Measurements from ENCODE around the gene SCN4A. TPM values are rescaled to one million over a fixed set of nuclear protein-coding genes. Genes with fewer than 3 reads are reported as not detected.

SCN4A gene
- polyA plus RNA-seq, 4 donors: 0.38 to 0.46 TPM; not detected in 2

DNA sequence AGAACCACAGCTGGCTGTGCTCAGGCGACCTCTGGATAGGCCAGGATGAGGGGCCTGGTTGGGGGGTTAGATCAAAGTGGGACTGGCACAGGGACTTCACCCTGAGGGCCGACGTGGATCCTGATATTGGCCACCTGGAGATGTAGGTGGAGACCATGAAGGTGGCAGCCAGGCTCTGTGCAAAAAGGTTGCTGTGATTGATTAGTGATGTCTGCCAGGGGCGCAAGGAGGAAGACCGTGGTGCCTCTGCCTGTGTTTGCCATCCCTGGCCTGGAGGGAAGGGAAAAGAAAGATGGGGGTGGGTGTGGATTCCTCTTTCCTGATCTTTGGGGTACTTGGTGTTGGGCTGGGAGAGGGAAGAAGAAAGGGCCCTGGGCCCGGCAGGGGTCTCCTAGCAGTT is 529 bp upstream of the SCN4A start:
- 77 to 91% (median 81%) methylated on average over 6 of the region's 6 CpGs for WGBS, 3 donors
- peaks cover 0 to 7% (median 2%) of the 10 kb centered on the region in 3 donors for H3K27me3 ChIP-seq (ENCODE audit: control insufficient read depth in 3 of 3, insufficient read depth in 3 of 3, low read length in 3 of 3)
- H3K36me3 ChIP-seq (ENCODE audit: control insufficient read depth in 3 of 3, insufficient read depth in 2 of 3, low read depth in 1 of 3, low read length in 3 of 3): no peaks in the 10 kb centered on the region
- H3K27ac ChIP-seq (ENCODE audit: low read depth in 1 of 3, low read length in 2 of 3): no peak overlapping the region
- DNase-seq (no peak), FAIRE-seq (no peak)
- no peaks in the 10 kb centered on the region for H3K9me3 ChIP-seq (ENCODE audit: control insufficient read depth in 2 of 2, insufficient read depth in 1 of 2, low read depth in 1 of 2, low read length in 1 of 2)
- H3K4me3 ChIP-seq (ENCODE audit: low read depth in 1 of 3, low read length in 3 of 3): no peak overlapping the region
- H3K4me1 ChIP-seq (ENCODE audit: control insufficient read depth in 3 of 3, insufficient read depth in 2 of 3, low read depth in 1 of 3, low read length in 2 of 3): no peaks in the 10 kb centered on the region

DNA sequence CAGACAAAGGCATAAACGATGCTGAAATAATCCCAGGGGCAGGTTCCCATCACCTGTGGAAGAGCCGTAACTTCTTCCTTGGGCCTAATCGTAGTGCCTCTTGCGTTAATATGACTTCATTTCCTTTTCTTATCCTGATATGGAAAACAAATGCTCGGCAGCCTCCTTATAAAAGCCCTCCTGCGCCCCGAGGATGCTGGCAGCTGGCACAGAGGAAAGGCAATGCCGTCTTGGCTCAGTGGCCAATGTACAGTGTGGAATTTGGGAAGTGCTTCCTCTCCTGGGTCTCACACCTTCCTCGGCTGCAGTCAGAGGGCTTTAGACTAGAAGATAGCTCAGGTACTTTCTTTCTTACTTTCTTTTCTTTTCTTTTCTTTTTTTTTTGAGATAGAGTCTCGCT is 3.4 kb downstream of the SCN4A start:
- FAIRE-seq (no peak), DNase-seq (no peak)
- Histone ChIP-seq H3K9me3 (ENCODE audit: control insufficient read depth in 2 of 2, insufficient read depth in 1 of 2, low read depth in 1 of 2, low read length in 1 of 2) (no peaks in the 10 kb centered on the region), H3K27me3 (ENCODE audit: control insufficient read depth in 3 of 3, insufficient read depth in 3 of 3, low read length in 3 of 3) (peaks cover 0 to 3% (median 0%) of the 10 kb centered on the region in 3 donors), H3K36me3 (ENCODE audit: control insufficient read depth in 3 of 3, insufficient read depth in 2 of 3, low read depth in 1 of 3, low read length in 3 of 3) (no peaks in the 10 kb centered on the region), H3K4me3 (ENCODE audit: low read depth in 1 of 3, low read length in 3 of 3) (no peak overlapping the region), H3K4me1 (ENCODE audit: control insufficient read depth in 3 of 3, insufficient read depth in 2 of 3, low read depth in 1 of 3, low read length in 2 of 3) (no peaks in the 10 kb centered on the region), H3K27ac (ENCODE audit: low read depth in 1 of 3, low read length in 2 of 3) (no peak overlapping the region)
- 68 to 82% (median 80%) methylated on average over 10 of the region's 10 CpGs for WGBS, 3 donors

- no peaks in the 10 kb centered on the region for H3K36me3 ChIP-seq (ENCODE audit: control insufficient read depth in 3 of 3, insufficient read depth in 2 of 3, low read depth in 1 of 3, low read length in 3 of 3)
- no peak for DNase-seq
- no peak overlapping the region for H3K4me3 ChIP-seq (ENCODE audit: low read depth in 1 of 3, low read length in 3 of 3)
- no peak for FAIRE-seq
- H3K9me3 ChIP-seq (ENCODE audit: control insufficient read depth in 2 of 2, insufficient read depth in 1 of 2, low read depth in 1 of 2, low read length in 1 of 2): no peaks in the 10 kb centered on the region
- WGBS, 3 donors: 82 to 88% (median 86%) methylated on average over 19 of the region's 19 CpGs
- H3K27ac ChIP-seq (ENCODE audit: low read depth in 1 of 3, low read length in 2 of 3): no peak overlapping the region
- peaks cover 0 to 3% (median 0%) of the 10 kb centered on the region in 3 donors for H3K27me3 ChIP-seq (ENCODE audit: control insufficient read depth in 3 of 3, insufficient read depth in 3 of 3, low read length in 3 of 3)
- no peaks in the 10 kb centered on the region for H3K4me1 ChIP-seq (ENCODE audit: control insufficient read depth in 3 of 3, insufficient read depth in 2 of 3, low read depth in 1 of 3, low read length in 2 of 3)
These were observed 4.8 kb downstream of the SCN4A start for GRCh38 chr17:63967953-63968352.

GRCh38 chr17:63966646-63967264 is 6.0 kb downstream of the SCN4A start:
- H3K4me1 ChIP-seq (ENCODE audit: control insufficient read depth in 3 of 3, insufficient read depth in 2 of 3, low read depth in 1 of 3, low read length in 2 of 3): no peaks in the 10 kb centered on the region
- FAIRE-seq: no peak
- H3K36me3 ChIP-seq (ENCODE audit: control insufficient read depth in 3 of 3, insufficient read depth in 2 of 3, low read depth in 1 of 3, low read length in 3 of 3): no peaks in the 10 kb centered on the region
- WGBS, 3 donors: 65 to 76% (median 66%) methylated on average over 11 of the region's 11 CpGs
- H3K27ac ChIP-seq (ENCODE audit: low read depth in 1 of 3, low read length in 2 of 3): no peak overlapping the region
- DNase-seq: no peak
- no peak overlapping the region for H3K4me3 ChIP-seq (ENCODE audit: low read depth in 1 of 3, low read length in 3 of 3)
- H3K27me3 ChIP-seq (ENCODE audit: control insufficient read depth in 3 of 3, insufficient read depth in 3 of 3, low read length in 3 of 3): peaks cover 0 to 5% (median 0%) of the 10 kb centered on the region in 3 donors
- H3K9me3 ChIP-seq (ENCODE audit: control insufficient read depth in 2 of 2, insufficient read depth in 1 of 2, low read depth in 1 of 2, low read length in 1 of 2): no peaks in the 10 kb centered on the region

DNA sequence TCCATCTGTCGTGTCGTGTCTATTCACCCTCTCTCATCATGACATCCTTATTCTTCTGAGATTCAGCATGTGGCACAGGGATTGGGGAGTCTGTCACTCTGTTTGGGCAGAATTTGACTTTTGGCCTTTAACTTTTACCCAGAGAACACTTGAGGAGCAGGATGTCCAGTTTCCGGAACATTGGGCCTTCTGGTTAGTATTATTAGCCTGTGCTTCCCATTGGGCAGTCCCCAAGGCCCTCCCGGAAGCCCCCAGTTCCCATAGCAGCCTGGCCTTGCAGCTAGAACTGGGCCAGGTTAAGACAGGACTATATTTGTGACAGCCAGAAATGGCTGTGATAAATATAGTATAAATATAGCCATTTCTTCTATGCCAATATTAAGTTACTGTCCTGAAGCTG is 9.6 kb downstream of the SCN4A start:
- peaks cover 0 to 5% (median 0%) of the 10 kb centered on the region in 3 donors for H3K4me1 ChIP-seq (ENCODE audit: control insufficient read depth in 3 of 3, insufficient read depth in 2 of 3, low read depth in 1 of 3, low read length in 2 of 3)
- peaks cover 0 to 12% (median 0%) of the 10 kb centered on the region in 3 donors for H3K27me3 ChIP-seq (ENCODE audit: control insufficient read depth in 3 of 3, insufficient read depth in 3 of 3, low read length in 3 of 3)
- DNase-seq (no peak), FAIRE-seq (no peak)
- H3K9me3 ChIP-seq (ENCODE audit: control insufficient read depth in 2 of 2, insufficient read depth in 1 of 2, low read depth in 1 of 2, low read length in 1 of 2): no peaks in the 10 kb centered on the region
- no peak overlapping the region for H3K4me3 ChIP-seq (ENCODE audit: low read depth in 1 of 3, low read length in 3 of 3)
- whole genome bisulfite sequencing, 3 donors: 81 to 88% (median 86%) methylated on average over 4 of the region's 4 CpGs
- H3K36me3 ChIP-seq (ENCODE audit: control insufficient read depth in 3 of 3, insufficient read depth in 2 of 3, low read depth in 1 of 3, low read length in 3 of 3): no peaks in the 10 kb centered on the region
- H3K27ac ChIP-seq (ENCODE audit: low read depth in 1 of 3, low read length in 2 of 3): peak overlapping the region in 1 of 3 donors; percentile 33

- Histone ChIP-seq H3K36me3 (ENCODE audit: control insufficient read depth in 3 of 3, insufficient read depth in 2 of 3, low read depth in 1 of 3, low read length in 3 of 3) (no peaks in the 10 kb centered on the region), H3K27ac (ENCODE audit: low read depth in 1 of 3, low read length in 2 of 3) (peak overlapping the region in 1 of 3 donors; percentile 33), H3K4me1 (ENCODE audit: control insufficient read depth in 3 of 3, insufficient read depth in 2 of 3, low read depth in 1 of 3, low read length in 2 of 3) (peaks cover 0 to 5% (median 0%) of the 10 kb centered on the region in 3 donors), H3K9me3 (ENCODE audit: control insufficient read depth in 2 of 2, insufficient read depth in 1 of 2, low read depth in 1 of 2, low read length in 1 of 2) (no peaks in the 10 kb centered on the region), H3K4me3 (ENCODE audit: low read depth in 1 of 3, low read length in 3 of 3) (no peak overlapping the region), H3K27me3 (ENCODE audit: control insufficient read depth in 3 of 3, insufficient read depth in 3 of 3, low read length in 3 of 3) (peaks cover 0 to 12% (median 0%) of the 10 kb centered on the region in 3 donors)
- FAIRE-seq (no peak), DNase-seq (no peak)
- 42 to 61% (median 59%) methylated on average over 10 of the region's 10 CpGs for WGBS, 3 donors
These were observed 10.4 kb downstream of the SCN4A start for GRCh38 chr17:63962298-63962744.

DNA sequence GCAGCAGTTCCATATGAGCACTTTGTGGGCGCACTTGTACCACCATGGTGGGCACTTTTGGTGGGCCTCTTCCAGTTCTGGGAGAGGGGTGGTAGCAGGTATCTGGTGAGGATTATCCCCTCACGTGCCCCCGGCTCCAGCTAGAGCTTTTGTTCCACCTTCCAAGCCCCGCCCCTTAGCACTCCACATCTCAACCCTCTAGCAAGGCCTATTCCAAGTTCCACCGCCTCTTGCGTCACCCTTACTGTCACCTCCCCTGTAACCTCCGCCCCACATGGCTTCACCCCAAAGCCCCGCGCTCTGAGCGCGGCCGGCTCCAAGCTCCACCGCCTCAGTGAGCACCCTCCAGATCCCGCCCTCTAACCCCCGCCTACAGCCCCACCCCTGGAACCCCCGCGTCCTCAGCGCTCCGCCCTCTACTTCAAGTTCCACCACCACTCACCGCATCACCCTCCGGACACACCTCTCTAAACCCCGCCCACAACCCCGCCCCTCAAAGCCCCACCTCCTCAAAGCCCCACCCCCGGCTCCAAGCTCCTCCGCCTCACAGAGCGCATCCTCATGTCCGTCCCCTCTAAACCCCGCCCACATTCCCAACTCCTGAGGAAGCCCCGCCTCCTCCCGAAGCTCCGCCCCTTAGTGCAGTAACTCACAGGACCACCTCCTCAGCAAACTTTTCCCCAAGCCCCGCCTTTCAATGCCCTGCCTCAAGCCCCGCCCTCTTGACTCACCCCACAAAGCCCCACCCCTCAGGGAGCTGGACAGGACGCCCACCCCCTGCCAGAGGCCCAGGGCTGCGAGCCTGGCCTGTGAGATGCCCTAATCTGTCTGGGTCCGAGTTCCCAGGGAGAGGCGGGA is 11.1 kb downstream of the SCN4A start:
- 18 to 27% (median 19%) methylated on average over 25 to 37 of the region's 37 CpGs for WGBS, 3 donors
- peaks cover 0 to 12% (median 0%) of the 10 kb centered on the region in 3 donors for H3K27me3 ChIP-seq (ENCODE audit: control insufficient read depth in 3 of 3, insufficient read depth in 3 of 3, low read length in 3 of 3)
- no peak for FAIRE-seq
- no peak overlapping the region for H3K27ac ChIP-seq (ENCODE audit: low read depth in 1 of 3, low read length in 2 of 3)
- peaks cover 0 to 5% (median 0%) of the 10 kb centered on the region in 3 donors for H3K4me1 ChIP-seq (ENCODE audit: control insufficient read depth in 3 of 3, insufficient read depth in 2 of 3, low read depth in 1 of 3, low read length in 2 of 3)
- peak; percentile 39 to 76 for DNase-seq
- H3K9me3 ChIP-seq (ENCODE audit: control insufficient read depth in 2 of 2, insufficient read depth in 1 of 2, low read depth in 1 of 2, low read length in 1 of 2): no peaks in the 10 kb centered on the region
- no peak overlapping the region for H3K4me3 ChIP-seq (ENCODE audit: low read depth in 1 of 3, low read length in 3 of 3)
- H3K36me3 ChIP-seq (ENCODE audit: control insufficient read depth in 3 of 3, insufficient read depth in 2 of 3, low read depth in 1 of 3, low read length in 3 of 3): no peaks in the 10 kb centered on the region

DNA sequence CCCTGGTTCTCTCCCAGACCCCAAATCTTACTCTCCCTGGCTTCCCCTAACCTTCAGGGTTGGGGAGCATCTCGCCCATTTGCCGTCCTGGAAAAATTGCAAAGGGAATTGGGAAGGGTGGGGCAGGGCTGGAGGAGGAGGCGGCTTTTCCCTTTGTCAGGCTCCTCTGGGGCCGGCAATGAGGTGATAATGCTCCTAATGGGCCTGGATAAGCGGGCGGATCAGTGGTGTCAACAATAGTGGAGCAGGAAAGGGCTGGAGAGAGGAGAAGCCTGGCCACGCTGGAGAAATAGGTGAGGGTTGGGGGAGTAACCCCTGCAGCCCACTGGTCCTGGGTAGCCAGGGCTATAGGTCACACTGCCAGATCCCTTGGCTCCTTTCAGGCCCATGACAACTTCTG is 12.3 kb downstream of the SCN4A start:
- Histone ChIP-seq H3K27ac (ENCODE audit: low read depth in 1 of 3, low read length in 2 of 3) (no peak overlapping the region), H3K9me3 (ENCODE audit: control insufficient read depth in 2 of 2, insufficient read depth in 1 of 2, low read depth in 1 of 2, low read length in 1 of 2) (no peaks in the 10 kb centered on the region), H3K4me1 (ENCODE audit: control insufficient read depth in 3 of 3, insufficient read depth in 2 of 3, low read depth in 1 of 3, low read length in 2 of 3) (peaks cover 0 to 5% (median 0%) of the 10 kb centered on the region in 3 donors), H3K27me3 (ENCODE audit: control insufficient read depth in 3 of 3, insufficient read depth in 3 of 3, low read length in 3 of 3) (peaks cover 0 to 12% (median 0%) of the 10 kb centered on the region in 3 donors), H3K4me3 (ENCODE audit: low read depth in 1 of 3, low read length in 3 of 3) (no peak overlapping the region), H3K36me3 (ENCODE audit: control insufficient read depth in 3 of 3, insufficient read depth in 2 of 3, low read depth in 1 of 3, low read length in 3 of 3) (no peaks in the 10 kb centered on the region)
- 33 to 57% (median 44%) methylated on average over 7 of the region's 7 CpGs for WGBS, 3 donors
- DNase-seq (no peak), FAIRE-seq (no peak)

Measured in small intestine (tissue), 7 donors.